GM18502 (cell line): ENCODE data around the gene OSBPL3.

ENCODE experiments used
- ATAC-seq: cut with Tn5 transposase; IDR thresholded peaks from one replicate; pipeline ENCODE4 v1.9.1; 2021; ENCODE audit warnings: mild to moderate bottlenecking; ENCODE audit not compliant: unreplicated experiment, poor library complexity

The OSBPL3 gene

DNA sequence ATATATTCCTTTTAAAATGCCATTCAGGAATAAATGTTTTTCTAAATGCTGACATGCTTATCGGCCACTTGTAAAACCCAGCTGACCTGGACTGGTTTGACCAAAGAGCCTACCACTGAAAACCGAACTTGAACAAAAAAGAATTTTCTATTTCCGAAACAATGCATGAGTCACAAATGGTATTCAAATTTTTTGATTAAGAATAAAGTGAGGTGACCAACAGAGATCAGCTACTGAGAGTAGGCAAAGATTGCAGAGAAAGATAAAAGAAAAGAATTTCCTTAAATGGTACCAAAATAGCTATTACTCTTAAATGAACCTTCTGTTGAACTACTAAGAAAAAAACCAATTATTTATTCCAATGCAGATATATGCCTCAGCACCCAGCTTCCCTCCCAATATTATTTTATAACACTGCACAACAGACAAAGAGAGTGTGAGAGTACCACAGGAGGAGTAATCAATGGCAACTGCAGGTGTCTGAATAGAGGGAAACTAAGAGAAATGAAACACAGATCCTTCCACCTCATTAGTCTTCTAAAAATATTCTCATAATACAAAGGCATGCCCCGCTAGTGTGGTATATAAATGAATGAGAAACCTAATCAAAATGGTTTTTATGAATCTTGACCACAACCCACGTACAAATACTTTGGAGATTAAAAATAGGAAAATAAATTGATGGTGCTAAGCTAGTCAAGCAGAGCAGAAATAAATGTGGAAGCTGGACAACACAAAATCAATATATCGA, 20.1 kb downstream of the OSBPL3 start:
- ATAC-seq, result no peak

GRCh38 chr7:24958399-24958798, 21.6 kb downstream of the OSBPL3 start:
- no peak for ATAC-seq

DNA sequence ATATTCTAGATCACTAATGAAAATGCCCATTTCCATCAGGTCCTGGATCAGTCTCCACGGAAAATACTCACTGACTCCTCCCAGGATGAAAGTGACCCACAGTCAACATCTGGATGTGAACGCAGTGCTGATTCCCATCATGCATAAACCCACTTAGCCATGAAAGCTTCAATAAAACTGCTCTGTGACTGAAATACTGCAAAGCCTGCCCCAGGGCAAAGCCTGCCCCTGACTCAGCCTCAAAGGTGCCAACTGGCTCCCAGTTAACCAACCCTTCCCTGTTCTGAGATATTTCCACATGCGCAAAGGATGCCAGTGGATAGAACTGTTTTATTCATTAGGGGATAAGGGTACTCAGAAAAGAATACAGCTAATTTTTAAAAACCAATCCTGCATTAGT, 24.0 kb downstream of the OSBPL3 start:
- no peak for ATAC-seq

DNA sequence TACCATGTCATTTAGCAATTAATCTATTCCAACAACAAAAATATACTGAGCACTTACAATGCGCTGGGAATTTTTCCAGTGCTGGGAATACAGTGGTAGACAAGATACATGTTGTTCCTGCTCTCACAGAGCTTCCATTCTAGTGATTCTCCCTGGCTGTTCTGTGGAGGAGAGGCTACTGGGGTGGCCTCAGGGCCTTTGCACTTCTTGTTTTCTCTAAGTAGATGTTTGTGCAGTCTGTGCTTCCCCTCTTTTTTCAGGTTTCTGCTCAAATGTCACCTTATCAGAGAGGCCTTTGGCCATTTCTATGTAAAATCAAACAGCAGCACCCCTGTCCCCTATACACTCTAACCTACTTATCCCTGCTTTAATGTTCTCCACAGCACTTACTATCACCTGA, 24.7 kb downstream of the OSBPL3 start:
- no peak for ATAC-seq

- ATAC-seq, result no peak
Observed at GRCh38 chr7:24952464-24952863, 27.5 kb downstream of the OSBPL3 start.

DNA sequence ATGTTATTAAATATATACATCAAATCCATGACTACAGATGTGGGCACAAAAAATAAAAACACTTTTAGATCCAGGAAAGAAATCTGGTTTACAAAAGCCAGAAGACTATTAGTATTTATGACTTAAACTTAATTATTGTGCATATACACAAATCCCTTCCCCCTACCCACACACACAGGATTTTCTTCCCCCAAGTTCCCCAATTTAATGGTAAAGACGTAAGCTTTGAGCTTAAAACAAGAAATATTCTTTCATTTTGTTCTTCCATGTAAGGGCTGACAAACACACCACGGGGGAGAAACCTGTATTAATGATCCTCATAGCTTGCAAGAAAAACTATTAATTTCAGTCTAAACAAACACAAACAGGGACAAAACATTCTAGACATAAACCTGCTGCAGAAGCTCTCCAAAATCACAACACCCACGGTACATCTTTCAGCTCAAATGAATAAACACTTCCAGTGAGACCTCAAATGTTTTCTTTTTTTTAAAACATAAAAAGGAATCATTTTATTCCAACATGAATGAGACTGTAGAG, 28.5 kb downstream of the OSBPL3 start:
- ATAC-seq, result no peak

DNA sequence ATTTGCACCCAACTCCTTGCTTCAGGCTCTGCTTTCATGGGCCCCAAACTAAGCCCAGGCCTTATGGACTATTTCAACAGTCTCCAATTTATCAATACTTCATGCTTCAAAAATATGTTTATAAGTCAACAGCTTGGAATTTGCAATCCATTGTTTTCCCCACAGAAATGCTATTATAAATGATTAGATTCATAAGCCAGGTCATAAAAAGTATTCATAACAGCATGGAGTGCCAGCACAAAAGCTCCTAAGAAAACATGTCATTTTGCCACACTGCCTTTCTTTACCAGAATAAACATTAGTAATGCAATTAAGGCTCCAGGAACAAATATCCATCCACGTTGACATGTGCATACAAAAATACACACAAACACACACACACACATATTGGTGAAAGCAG, 30.1 kb downstream of the OSBPL3 start:
- ATAC-seq, result no peak

DNA sequence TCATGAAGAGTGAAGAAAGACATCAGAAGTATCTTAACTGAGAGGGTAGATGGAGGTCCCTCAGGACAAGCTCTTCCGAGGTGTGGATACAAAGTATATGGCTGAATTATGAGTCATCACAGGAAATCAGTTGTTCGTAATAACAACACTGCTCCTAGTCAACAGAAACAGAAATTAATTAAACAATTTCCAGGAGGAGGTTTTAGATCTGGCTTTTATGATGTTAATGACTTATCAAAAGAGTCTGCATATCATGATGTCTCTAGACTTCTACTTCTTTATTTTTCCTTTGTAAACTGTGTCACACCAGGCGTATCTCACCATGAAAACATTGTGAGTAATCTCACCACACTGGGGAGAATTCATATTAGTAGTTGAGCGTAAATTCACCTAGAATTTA, 31.2 kb downstream of the OSBPL3 start:
- ATAC-seq, result peak; percentile 63

GRCh38 chr7:24946467-24946866, 33.5 kb downstream of the OSBPL3 start:
- ATAC-seq, result no peak

DNA sequence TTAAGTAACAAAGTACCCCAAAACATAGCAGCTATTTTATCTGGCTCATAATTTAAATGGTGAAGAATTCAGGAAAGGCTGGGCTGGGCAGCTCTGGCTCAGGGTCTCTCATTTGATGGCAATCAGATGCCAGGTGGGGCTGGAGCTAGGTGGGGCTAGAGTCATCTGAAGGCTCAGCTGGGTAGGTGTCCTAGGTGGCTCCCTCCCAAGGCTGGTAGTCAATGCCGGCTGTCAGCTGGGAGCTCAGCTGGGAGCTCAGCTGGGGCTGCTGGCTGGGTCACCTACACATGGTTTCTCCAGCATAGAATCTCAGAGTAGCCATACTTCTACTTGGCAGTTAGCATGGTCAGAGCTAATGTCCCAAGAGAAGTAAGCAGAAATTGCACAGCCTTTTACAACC, 34.1 kb downstream of the OSBPL3 start:
- no peak for ATAC-seq

DNA sequence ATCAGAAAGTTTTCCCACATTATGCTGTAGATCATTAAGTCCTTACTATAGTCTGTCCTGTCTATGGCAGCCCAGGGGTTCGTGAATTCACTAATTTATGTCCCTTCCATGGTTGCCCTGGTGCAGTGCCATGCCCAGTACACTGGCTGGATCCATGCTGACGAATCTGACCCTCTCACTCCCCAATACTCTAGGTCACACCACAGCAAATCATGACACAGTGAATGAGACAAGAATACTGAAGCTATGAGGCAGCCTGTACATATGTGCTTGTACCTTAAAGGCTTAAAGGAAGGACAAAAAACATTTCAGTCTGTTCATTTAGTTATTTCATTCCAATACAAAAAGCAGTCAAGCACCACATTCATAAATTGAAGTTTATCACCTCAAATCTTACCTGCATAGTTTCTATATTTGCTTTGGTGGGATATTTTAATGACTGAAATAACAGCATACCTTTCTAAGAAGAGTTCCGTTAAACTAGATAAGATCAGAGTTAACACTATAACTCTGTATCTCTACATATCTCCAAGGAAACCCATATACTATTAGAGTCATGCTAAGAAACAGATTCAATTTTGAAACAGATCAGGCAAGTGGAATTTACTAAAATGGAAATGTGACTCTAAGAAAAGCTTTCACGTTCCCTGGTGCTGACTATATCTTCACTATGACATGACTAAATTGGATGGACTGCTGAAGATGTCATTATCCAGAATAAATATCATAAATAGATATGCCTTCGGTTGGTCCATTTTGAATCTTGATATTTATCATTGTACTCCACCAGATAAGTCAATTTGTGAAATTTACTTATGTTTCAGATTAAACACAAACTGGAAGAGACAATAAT, 36.7 kb downstream of the OSBPL3 start:
- ATAC-seq, result no peak

GRCh38 chr7:24942226-24942625, 37.8 kb downstream of the OSBPL3 start:
- ATAC-seq, result no peak

DNA sequence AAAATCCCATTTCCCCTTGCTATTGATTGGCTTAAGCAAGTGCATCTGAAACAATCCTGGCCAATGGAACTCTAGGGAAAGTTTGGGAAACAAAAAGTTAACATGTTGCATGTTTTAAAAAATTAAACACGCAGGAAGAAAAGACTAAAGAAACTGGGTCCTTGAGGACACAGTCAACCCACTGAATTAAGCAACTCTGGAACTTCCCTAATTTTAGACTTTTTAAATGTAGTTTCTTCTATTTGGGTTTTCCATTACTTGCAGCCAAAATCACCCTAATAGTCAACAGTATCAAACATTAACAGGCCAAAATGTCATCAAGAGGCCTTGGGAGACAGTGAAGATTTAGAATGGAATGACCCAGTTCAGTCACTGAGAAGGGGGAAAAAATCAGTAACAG, 40.6 kb downstream of the OSBPL3 start:
- ATAC-seq, result no peak

- peak; percentile 77 for ATAC-seq
Observed at GRCh38 chr7:24936121-24936824, 43.7 kb downstream of the OSBPL3 start.

GRCh38 chr7:24933298-24933697, 46.7 kb downstream of the OSBPL3 start:
- no peak for ATAC-seq

- no peak for ATAC-seq
Observed at GRCh38 chr7:24932815-24933214, 47.2 kb downstream of the OSBPL3 start.

DNA sequence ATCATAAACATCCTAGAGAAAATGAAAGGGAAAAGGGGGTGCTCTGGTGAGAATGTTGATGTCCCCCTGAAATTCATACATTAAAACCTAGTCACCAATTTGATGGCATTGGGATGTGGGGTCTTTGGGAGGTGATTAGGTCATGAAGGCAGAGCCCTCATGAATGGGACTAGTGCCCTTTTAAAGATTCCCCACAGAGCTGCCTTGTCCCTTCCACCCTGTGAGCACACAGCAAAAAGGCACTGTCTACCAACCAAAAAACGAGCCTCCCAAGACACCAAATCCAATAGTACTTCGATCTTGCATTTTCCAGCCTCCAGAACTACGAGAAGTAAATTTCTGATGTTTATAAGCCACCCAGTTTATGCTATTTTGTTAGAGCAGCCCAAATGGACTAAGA, 47.6 kb downstream of the OSBPL3 start:
- no peak for ATAC-seq

- no peak for ATAC-seq
Observed at GRCh38 chr7:24931844-24932243, 48.1 kb downstream of the OSBPL3 start.

DNA sequence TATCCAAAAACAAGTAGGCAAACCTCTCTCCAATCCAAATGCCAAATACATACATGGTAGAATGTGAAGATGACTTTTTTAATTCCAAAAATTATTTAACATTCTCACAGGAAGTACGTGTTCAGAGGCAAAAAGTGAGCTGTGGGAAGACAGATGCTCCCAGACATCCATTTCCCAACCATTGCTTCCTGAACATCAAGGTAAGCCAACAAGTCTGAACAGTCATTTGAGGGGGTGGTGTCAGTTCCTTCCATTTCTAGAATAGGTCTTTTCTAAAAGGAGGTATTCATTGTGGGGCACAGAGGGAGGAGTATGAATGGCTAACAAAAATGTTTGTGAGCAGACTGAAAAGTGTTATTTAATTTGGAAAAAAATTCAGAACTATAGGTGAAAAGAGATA, 49.1 kb downstream of the OSBPL3 start:
- ATAC-seq, result no peak

- ATAC-seq, result no peak
Observed at GRCh38 chr7:24926623-24927524, 53.1 kb downstream of the OSBPL3 start.
